Measurements from ENCODE around the gene WRNIP1. TPM values are rescaled to one million over a fixed set of nuclear protein-coding genes. Genes with fewer than 3 reads are reported as not detected.

WRNIP1 gene
- total and polyA plus RNA-seq, 7 donors, result 41.0 to 56.6 (median 47.3) TPM

- intact Hi-C loops (cut with DNase I), result no loop called here
- no peaks in the 10 kb centered on the region for H3K27me3 ChIP-seq
- no peaks in the 10 kb centered on the region for H3K9me3 ChIP-seq
- no peak overlapping the region for H3K27ac ChIP-seq
- no peaks in the 10 kb centered on the region for H3K4me1 ChIP-seq
- 88 to 95% methylated on average over 2 of the region's 2 CpGs for WGBS, 2 donors
- peaks cover 0 to 24% (median 11%) of the 10 kb centered on the region in 4 donors for H3K36me3 ChIP-seq
- no peak overlapping the region for H3K4me3 ChIP-seq
- DNase-seq, result no peak
- TF ChIP-seq CTCF (IDR thresholded peaks at IDR 0.05) (no peak), POLR2A (IDR thresholded peaks at IDR 0.05) (no peak), POLR2AphosphoS5 (IDR thresholded peaks at IDR 0.05) (no peak), EP300 (IDR thresholded peaks at IDR 0.05) (no peak)
Measured at GRCh38 chr6:2829253-2829652, 64.1 kb downstream of the WRNIP1 start.

GRCh38 chr6:2830183-2830582 is 65.0 kb downstream of the WRNIP1 start:
- TF ChIP-seq CTCF (IDR thresholded peaks at IDR 0.05), result no peak
- no peak for TF ChIP-seq EP300 (IDR thresholded peaks at IDR 0.05)
- no peak for TF ChIP-seq POLR2AphosphoS5 (IDR thresholded peaks at IDR 0.05)
- TF ChIP-seq POLR2A (IDR thresholded peaks at IDR 0.05), result no peak
- no peaks in the 10 kb centered on the region for H3K4me1 ChIP-seq
- H3K36me3 ChIP-seq, result peaks cover 6 to 34% (median 15%) of the 10 kb centered on the region in 4 donors
- H3K27me3 ChIP-seq, result no peaks in the 10 kb centered on the region
- intact Hi-C loops (cut with DNase I), result no loop called here
- no peak overlapping the region for H3K27ac ChIP-seq
- no peak for DNase-seq
- no peaks in the 10 kb centered on the region for H3K9me3 ChIP-seq
- 16 to 67% methylated on average over 3 of the region's 3 CpGs for WGBS, 2 donors
- no peak overlapping the region for H3K4me3 ChIP-seq

DNA sequence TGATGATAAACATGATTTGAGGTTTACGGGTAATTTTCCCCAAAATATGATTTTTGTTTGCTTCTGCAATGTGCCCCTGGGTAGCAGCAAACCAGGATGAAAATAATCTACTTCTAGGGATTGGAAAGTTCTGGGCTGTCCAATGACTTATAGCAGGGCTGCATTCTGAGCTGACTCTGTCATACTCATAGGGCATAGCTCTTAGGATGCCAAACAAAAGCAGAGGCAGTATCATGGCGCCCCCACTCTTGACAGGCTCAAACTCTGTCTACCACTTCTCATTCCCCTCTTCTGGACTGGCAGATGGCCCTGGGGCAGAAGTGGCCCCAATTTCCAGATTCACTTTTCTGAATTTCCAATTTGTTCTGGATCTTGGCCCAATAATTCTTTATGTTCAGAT is 66.2 kb downstream of the WRNIP1 start:
- TF ChIP-seq EP300 (IDR thresholded peaks at IDR 0.05) (no peak), POLR2AphosphoS5 (IDR thresholded peaks at IDR 0.05) (no peak), CTCF (IDR thresholded peaks at IDR 0.05) (no peak), POLR2A (IDR thresholded peaks at IDR 0.05) (no peak)
- no peaks in the 10 kb centered on the region for H3K4me1 ChIP-seq
- H3K27me3 ChIP-seq, result no peaks in the 10 kb centered on the region
- H3K27ac ChIP-seq, result no peak overlapping the region
- intact Hi-C loops (cut with DNase I), result no loop called here
- H3K9me3 ChIP-seq, result no peaks in the 10 kb centered on the region
- no peak for DNase-seq
- 88 to 95% methylated on average over 2 of the region's 2 CpGs for WGBS, 2 donors
- peaks cover 11 to 46% (median 20%) of the 10 kb centered on the region in 4 donors for H3K36me3 ChIP-seq
- H3K4me3 ChIP-seq, result no peak overlapping the region

DNA sequence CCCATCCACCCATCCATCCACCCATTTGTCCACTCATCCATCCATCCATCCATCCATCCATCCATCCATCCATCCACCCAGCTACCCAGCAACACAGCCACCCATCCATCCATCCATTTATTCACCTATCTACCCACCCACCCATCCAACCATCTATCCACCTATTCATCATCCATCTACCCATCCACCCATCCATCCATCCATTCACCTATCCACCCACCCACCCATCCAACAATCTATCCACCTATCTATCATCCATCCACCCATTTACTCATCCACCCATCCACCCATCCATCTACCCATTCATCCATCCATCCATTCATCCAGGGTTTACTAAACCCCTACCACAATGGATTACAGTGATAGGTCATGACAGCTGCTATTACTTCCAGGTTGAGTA is 69.1 kb downstream of the WRNIP1 start:
- intact Hi-C loops (cut with DNase I), result no loop called here
- TF ChIP-seq CTCF (IDR thresholded peaks at IDR 0.05), result no peak
- no peak for TF ChIP-seq POLR2AphosphoS5 (IDR thresholded peaks at IDR 0.05)
- TF ChIP-seq POLR2A (IDR thresholded peaks at IDR 0.05), result no peak
- H3K27me3 ChIP-seq, result no peaks in the 10 kb centered on the region
- H3K9me3 ChIP-seq, result no peaks in the 10 kb centered on the region
- H3K4me3 ChIP-seq, result no peak overlapping the region
- peaks cover 0 to 12% (median 6%) of the 10 kb centered on the region in 4 donors for H3K4me1 ChIP-seq
- H3K27ac ChIP-seq, result no peak overlapping the region
- H3K36me3 ChIP-seq, result peaks cover 11 to 73% (median 30%) of the 10 kb centered on the region in 4 donors
- no peak for DNase-seq

Other genes with a start within 250 kb of the WRNIP1 start
- 1 to 10 TPM in 1 of 4 donors, under 1 TPM in 3; 0.28 to 1.1 (median 0.34) TPM for gene MYLK4, start 14.5 kb upstream of the WRNIP1 start, total RNA-seq
- under 1 TPM in 2 of 3 donors, not detected in 1; under 0.01 to 0.31 TPM for gene MYLK4, start 14.5 kb upstream of the WRNIP1 start, polyA plus RNA-seq
- gene SERPINB1, start 76.5 kb downstream of the WRNIP1 start, total RNA-seq, result 10 to 100 TPM; 19.6 to 88.0 (median 22.9) TPM
- gene SERPINB1, start 76.5 kb downstream of the WRNIP1 start, polyA plus RNA-seq, result 100 to 1,000 TPM in 2 of 3 donors, 10 to 100 TPM in 1; 97.9 to 230 (median 161) TPM
- gene SERPINB9, start 137.9 kb downstream of the WRNIP1 start, total RNA-seq, result 1 to 10 TPM; 5.0 to 7.5 (median 6.1) TPM
- gene SERPINB9, start 137.9 kb downstream of the WRNIP1 start, polyA plus RNA-seq, result 10 to 100 TPM in 1 of 3 donors, 1 to 10 TPM in 2; 2.3 to 16.2 (median 2.4) TPM
- 100 to 1,000 TPM; 150 to 207 (median 174) TPM for gene SERPINB6, start 206.2 kb downstream of the WRNIP1 start, total RNA-seq
- 100 to 1,000 TPM; 152 to 194 (median 178) TPM for gene SERPINB6, start 206.2 kb downstream of the WRNIP1 start, polyA plus RNA-seq
- gene NQO2, start 234.5 kb downstream of the WRNIP1 start, total RNA-seq, result 10 to 100 TPM; 14.7 to 33.2 (median 24.0) TPM
- gene NQO2, start 234.5 kb downstream of the WRNIP1 start, polyA plus RNA-seq, result 10 to 100 TPM; 12.5 to 18.0 (median 16.1) TPM

Data from sigmoid colon (tissue), 7 donors.